ENCODE data around the gene SOD1.

The SOD1 gene

GRCh38 chr21:31666445-31667010 lies 7.0 kb downstream of the SOD1 start:
- H3K4me3 ChIP-seq (ENCODE audit: insufficient read length, low read depth) = no peak overlapping the region
- H3K27me3 ChIP-seq (ENCODE audit: insufficient read depth, insufficient read length) = no peaks in the 10 kb centered on the region
- H3K9me3 ChIP-seq (ENCODE audit: insufficient read depth, low read length) = no peaks in the 10 kb centered on the region
- H3K9ac ChIP-seq (ENCODE audit: insufficient read length, low read depth) = no peak overlapping the region
- peaks cover 93% of the 10 kb centered on the region for H3K36me3 ChIP-seq (ENCODE audit: insufficient read depth, insufficient read length, low read length)
- H3K4me1 ChIP-seq (ENCODE audit: insufficient read depth, insufficient read length) = peaks cover 6% of the 10 kb centered on the region
- no peak for DNase-seq (ENCODE audit: low read depth, low spot score)
- TF ChIP-seq ZNF274 (IDR thresholded peaks at IDR 0.05; ENCODE audit: low read depth, low read length) (no peak), YY1 (IDR thresholded peaks at IDR 0.05; ENCODE audit: insufficient read depth, insufficient read length) (no peak), SUZ12 (IDR thresholded peaks at IDR 0.05; ENCODE audit: extremely low read depth, insufficient read depth, insufficient read length) (no peak)

- Histone ChIP-seq H3K9ac (ENCODE audit: insufficient read length, low read depth) (no peak overlapping the region), H3K4me3 (ENCODE audit: insufficient read length, low read depth) (no peak overlapping the region), H3K4me1 (ENCODE audit: insufficient read depth, insufficient read length) (peaks cover 6% of the 10 kb centered on the region), H3K27me3 (ENCODE audit: insufficient read depth, insufficient read length) (no peaks in the 10 kb centered on the region), H3K36me3 (ENCODE audit: insufficient read depth, insufficient read length, low read length) (peaks cover 93% of the 10 kb centered on the region), H3K9me3 (ENCODE audit: insufficient read depth, low read length) (no peaks in the 10 kb centered on the region)
- no peak for DNase-seq (ENCODE audit: low read depth, low spot score)
- TF ChIP-seq SUZ12 (IDR thresholded peaks at IDR 0.05; ENCODE audit: extremely low read depth, insufficient read depth, insufficient read length) = no peak
- no peak for TF ChIP-seq ZNF274 (IDR thresholded peaks at IDR 0.05; ENCODE audit: low read depth, low read length)
These were observed 7.6 kb downstream of the SOD1 start for GRCh38 chr21:31667132-31667531.

DNA sequence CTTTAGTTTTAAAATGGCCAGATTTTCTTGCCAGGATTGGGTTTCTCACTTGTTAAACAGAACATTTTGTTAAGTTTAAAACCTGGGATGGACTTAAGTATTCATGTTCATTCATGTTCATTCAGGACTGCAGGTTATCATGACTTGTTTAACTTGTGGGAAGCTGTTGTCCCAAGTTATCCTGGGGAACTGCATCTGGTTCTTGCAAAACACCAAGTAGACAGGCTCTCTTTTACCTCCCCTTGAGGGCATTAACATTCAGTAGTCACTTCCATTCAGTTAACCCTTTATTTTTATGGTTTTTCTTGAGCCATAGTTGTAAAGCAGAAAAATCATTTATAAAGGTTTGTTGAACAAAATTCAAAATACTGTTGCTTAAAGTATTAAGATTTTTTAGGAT lies 8.1 kb downstream of the SOD1 start:
- Histone ChIP-seq H3K36me3 (ENCODE audit: insufficient read depth, insufficient read length, low read length) (peaks cover 92% of the 10 kb centered on the region), H3K9ac (ENCODE audit: insufficient read length, low read depth) (no peak overlapping the region), H3K4me1 (ENCODE audit: insufficient read depth, insufficient read length) (peaks cover 6% of the 10 kb centered on the region), H3K4me3 (ENCODE audit: insufficient read length, low read depth) (no peak overlapping the region), H3K27me3 (ENCODE audit: insufficient read depth, insufficient read length) (no peaks in the 10 kb centered on the region), H3K9me3 (ENCODE audit: insufficient read depth, low read length) (no peaks in the 10 kb centered on the region)
- no peak for TF ChIP-seq SUZ12 (IDR thresholded peaks at IDR 0.05; ENCODE audit: extremely low read depth, insufficient read depth, insufficient read length)
- no peak for DNase-seq (ENCODE audit: low read depth, low spot score)

- H3K4me1 ChIP-seq (ENCODE audit: insufficient read depth, insufficient read length) = peaks cover under 1% of the 10 kb centered on the region
- no peaks in the 10 kb centered on the region for H3K9me3 ChIP-seq (ENCODE audit: insufficient read depth, low read length)
- no peak for DNase-seq (ENCODE audit: low read depth, low spot score)
- H3K27me3 ChIP-seq (ENCODE audit: insufficient read depth, insufficient read length) = no peaks in the 10 kb centered on the region
- no peak overlapping the region for H3K4me3 ChIP-seq (ENCODE audit: insufficient read length, low read depth)
- no peak overlapping the region for H3K9ac ChIP-seq (ENCODE audit: insufficient read length, low read depth)
- peaks cover 81% of the 10 kb centered on the region for H3K36me3 ChIP-seq (ENCODE audit: insufficient read depth, insufficient read length, low read length)
- TF ChIP-seq SUZ12 (IDR thresholded peaks at IDR 0.05; ENCODE audit: extremely low read depth, insufficient read depth, insufficient read length) = no peak
- TF ChIP-seq ZNF274 (IDR thresholded peaks at IDR 0.05; ENCODE audit: low read depth, low read length) = no peak
- TF ChIP-seq YY1 (IDR thresholded peaks at IDR 0.05; ENCODE audit: insufficient read depth, insufficient read length) = no peak
These were observed 9.4 kb downstream of the SOD1 start for GRCh38 chr21:31668651-31669491.

GRCh38 chr21:31670070-31670469 lies 10.6 kb downstream of the SOD1 start:
- Histone ChIP-seq H3K4me1 (ENCODE audit: insufficient read depth, insufficient read length) (no peaks in the 10 kb centered on the region), H3K27me3 (ENCODE audit: insufficient read depth, insufficient read length) (no peaks in the 10 kb centered on the region), H3K9ac (ENCODE audit: insufficient read length, low read depth) (no peak overlapping the region), H3K4me3 (ENCODE audit: insufficient read length, low read depth) (no peak overlapping the region), H3K9me3 (ENCODE audit: insufficient read depth, low read length) (no peaks in the 10 kb centered on the region), H3K36me3 (ENCODE audit: insufficient read depth, insufficient read length, low read length) (peaks cover 70% of the 10 kb centered on the region)
- TF ChIP-seq YY1 (IDR thresholded peaks at IDR 0.05; ENCODE audit: insufficient read depth, insufficient read length) (no peak), SUZ12 (IDR thresholded peaks at IDR 0.05; ENCODE audit: extremely low read depth, insufficient read depth, insufficient read length) (no peak)
- no peak for DNase-seq (ENCODE audit: low read depth, low spot score)

DNA sequence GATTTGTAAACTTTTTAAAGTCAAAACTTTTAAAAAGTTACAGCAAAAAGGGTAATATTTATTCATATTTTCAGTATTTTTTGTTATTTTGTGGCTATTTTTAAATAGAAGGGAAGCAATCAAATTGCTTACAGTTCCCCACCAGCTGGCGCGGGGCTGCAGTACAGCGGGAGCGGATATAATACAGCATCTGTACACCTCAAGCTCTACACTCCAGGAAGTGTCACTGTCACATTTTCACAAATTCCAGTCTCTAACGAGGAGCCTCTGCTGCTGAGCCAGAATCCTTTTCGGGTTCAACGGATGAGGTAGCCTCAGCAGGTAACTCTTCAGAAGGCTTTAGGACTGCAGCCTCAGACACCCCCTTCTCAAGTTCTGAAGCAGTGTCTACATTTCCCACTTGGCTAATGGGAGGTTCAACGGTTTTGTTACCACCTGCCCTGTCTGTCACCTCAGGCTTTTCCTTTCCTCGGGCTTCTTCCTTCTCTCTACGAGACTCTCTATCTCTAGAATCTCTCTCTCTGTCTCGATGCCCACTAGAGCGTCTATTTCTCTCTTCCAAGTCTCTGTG lies 11.7 kb downstream of the SOD1 start:
- H3K36me3 ChIP-seq (ENCODE audit: insufficient read depth, insufficient read length, low read length) = peaks cover 58% of the 10 kb centered on the region
- H3K4me1 ChIP-seq (ENCODE audit: insufficient read depth, insufficient read length) = no peaks in the 10 kb centered on the region
- no peak overlapping the region for H3K4me3 ChIP-seq (ENCODE audit: insufficient read length, low read depth)
- no peak overlapping the region for H3K9ac ChIP-seq (ENCODE audit: insufficient read length, low read depth)
- no peak for TF ChIP-seq YY1 (IDR thresholded peaks at IDR 0.05; ENCODE audit: insufficient read depth, insufficient read length)
- TF ChIP-seq ZNF274 (IDR thresholded peaks at IDR 0.05; ENCODE audit: low read depth, low read length) = no peak
- no peak for TF ChIP-seq SUZ12 (IDR thresholded peaks at IDR 0.05; ENCODE audit: extremely low read depth, insufficient read depth, insufficient read length)
- no peaks in the 10 kb centered on the region for H3K9me3 ChIP-seq (ENCODE audit: insufficient read depth, low read length)
- no peaks in the 10 kb centered on the region for H3K27me3 ChIP-seq (ENCODE audit: insufficient read depth, insufficient read length)
- no peak for DNase-seq (ENCODE audit: low read depth, low spot score)

- Histone ChIP-seq H3K4me1 (ENCODE audit: insufficient read depth, insufficient read length) (no peaks in the 10 kb centered on the region), H3K4me3 (ENCODE audit: insufficient read length, low read depth) (no peak overlapping the region), H3K9me3 (ENCODE audit: insufficient read depth, low read length) (no peaks in the 10 kb centered on the region), H3K27me3 (ENCODE audit: insufficient read depth, insufficient read length) (no peaks in the 10 kb centered on the region), H3K9ac (ENCODE audit: insufficient read length, low read depth) (no peak overlapping the region), H3K36me3 (ENCODE audit: insufficient read depth, insufficient read length, low read length) (peaks cover 51% of the 10 kb centered on the region)
- no peak for TF ChIP-seq YY1 (IDR thresholded peaks at IDR 0.05; ENCODE audit: insufficient read depth, insufficient read length)
- no peak for TF ChIP-seq ZNF274 (IDR thresholded peaks at IDR 0.05; ENCODE audit: low read depth, low read length)
- DNase-seq (ENCODE audit: low read depth, low spot score) = no peak
These were observed 12.4 kb downstream of the SOD1 start for GRCh38 chr21:31671931-31672330.
